WI38 (cell line): ENCODE results near the gene PARD3B.

Source experiments
- H3K4me3 ChIP-seq: 2 replicates; pipeline ENCODE4 v1.5.1; 2011; ENCODE audit warnings: low read depth, mild to moderate bottlenecking, control low read depth, low read length
- TF ChIP-seq, protein P1 (sequence below): IDR thresholded peaks from 2 replicates; pipeline ENCODE4 v1.5.1; 2012; ENCODE audit warnings: low read depth, mild to moderate bottlenecking, control low read depth, low read length

Gene PARD3B

DNA sequence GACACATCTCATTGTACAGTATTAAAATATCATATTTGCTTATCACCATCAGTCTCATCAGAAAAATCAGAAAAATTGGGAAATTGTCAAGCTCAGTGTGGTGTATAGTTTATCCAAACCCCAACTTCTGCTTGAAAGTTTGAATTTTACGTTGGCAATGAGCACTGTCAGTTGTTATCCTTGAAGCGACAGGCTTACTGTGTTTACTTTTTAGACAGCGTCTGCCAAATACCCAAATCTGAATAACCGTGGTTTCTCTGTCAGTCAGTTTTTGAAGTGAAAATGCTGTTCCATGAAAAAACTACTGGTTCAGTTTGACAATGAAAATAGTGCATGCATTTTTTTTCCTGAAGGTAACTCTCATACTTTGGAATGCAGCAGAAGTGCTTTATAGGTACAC, 70.2 kb downstream of the PARD3B start:
- TF ChIP-seq, protein P1, sequence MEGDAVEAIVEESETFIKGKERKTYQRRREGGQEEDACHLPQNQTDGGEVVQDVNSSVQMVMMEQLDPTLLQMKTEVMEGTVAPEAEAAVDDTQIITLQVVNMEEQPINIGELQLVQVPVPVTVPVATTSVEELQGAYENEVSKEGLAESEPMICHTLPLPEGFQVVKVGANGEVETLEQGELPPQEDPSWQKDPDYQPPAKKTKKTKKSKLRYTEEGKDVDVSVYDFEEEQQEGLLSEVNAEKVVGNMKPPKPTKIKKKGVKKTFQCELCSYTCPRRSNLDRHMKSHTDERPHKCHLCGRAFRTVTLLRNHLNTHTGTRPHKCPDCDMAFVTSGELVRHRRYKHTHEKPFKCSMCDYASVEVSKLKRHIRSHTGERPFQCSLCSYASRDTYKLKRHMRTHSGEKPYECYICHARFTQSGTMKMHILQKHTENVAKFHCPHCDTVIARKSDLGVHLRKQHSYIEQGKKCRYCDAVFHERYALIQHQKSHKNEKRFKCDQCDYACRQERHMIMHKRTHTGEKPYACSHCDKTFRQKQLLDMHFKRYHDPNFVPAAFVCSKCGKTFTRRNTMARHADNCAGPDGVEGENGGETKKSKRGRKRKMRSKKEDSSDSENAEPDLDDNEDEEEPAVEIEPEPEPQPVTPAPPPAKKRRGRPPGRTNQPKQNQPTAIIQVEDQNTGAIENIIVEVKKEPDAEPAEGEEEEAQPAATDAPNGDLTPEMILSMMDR, result no peak
- H3K4me3 ChIP-seq, result no peak overlapping the region

DNA sequence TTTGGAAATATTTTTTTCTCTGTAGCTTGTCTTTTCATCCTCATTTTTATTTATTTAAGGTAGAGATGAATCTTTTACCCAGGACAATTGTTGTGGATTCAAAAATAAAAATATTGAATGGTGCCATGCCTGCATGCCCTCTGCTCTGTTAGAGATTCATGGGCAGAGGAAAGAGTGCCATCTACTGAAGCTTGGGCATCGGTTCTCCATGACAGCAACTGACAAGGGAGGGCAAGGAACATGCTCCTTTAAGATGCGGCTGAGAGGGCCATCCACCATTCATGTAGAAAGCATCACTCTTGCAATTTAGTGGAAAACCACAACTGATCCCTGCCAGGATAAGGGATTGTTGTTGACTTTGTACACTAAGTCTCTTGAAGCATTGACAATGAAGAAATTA, 79.9 kb downstream of the PARD3B start:
- TF ChIP-seq, protein P1, result no peak

DNA sequence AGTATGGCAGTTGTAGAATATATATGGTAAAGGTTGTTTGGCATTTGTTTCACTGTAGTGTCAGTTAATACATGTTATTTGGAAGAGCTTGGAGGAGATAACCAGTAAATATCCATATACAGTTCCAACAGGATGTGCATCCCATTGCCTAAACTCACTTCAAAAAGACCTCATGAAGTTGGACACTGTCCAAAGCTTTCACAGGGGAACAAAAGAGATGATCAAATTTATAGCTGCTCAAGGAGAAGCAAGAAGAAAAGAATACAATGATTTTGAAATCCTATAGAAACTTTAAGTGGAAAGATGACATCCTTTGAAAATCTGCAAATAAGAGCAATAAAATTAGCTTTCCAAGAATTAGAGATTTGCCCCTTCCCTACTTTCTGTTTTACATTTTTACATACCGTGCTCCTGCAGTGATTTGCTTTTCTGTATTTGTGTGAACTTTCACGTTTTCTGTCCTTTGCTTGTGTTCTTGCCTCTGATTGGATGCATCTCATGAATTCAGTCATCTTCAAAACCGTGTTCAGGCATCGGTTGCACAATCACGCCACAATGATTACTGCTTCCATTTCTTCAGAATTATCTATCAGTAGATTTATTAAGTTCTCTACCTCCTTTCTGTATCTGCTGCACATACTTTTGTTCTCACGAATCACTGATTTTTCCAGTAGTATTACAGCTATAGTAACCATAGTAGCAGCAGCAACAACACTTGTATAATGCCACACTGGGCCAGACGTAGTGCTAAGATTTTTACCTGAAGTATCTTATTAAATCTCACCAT, 83.8 kb downstream of the PARD3B start:
- TF ChIP-seq, protein P1, result no peak

More for the DNA sequence above, 79.9 kb downstream of the PARD3B start:
- no peak overlapping the region for H3K4me3 ChIP-seq

DNA sequence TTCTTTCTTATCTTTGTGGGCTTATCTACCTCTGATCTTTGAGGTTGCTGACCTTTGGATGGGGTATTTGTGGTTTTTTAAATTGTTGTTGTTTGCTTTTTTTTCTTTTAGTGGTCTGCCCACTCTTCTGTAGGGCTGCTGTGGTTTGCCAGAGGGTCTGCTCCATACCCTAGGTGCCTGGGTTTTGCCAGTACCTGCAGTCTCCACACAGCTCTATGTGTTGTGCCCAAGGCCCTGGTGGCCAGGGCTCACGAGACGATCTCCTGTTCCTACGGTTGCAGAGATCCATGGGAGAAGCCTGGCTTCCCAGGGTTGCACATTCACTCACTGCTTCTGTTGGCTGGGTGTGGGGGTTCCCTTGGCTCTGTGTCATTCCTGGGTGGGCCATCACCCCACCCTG, 87.1 kb downstream of the PARD3B start:
- H3K4me3 ChIP-seq, result no peak overlapping the region
- TF ChIP-seq, protein P1, result no peak

More for the DNA sequence above, 83.8 kb downstream of the PARD3B start:
- H3K4me3 ChIP-seq, result no peak overlapping the region

DNA sequence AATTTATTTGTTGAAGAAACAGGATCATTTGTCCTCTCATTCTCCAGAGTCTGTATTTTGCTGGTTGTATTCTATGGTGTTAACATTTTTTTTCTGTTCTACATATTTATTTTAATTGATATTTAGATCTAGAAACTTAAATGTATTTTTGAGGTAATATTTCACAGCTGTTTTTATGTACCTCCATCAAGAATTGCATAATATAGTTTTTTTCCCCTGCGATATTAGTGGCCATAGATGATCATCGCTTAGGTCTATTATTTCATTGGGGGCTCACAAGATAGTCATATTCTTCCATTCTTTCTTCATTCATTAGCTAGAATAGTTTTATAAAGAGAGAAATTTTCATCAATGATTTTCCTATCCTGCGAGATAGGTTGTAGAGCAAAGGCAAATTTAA, 89.3 kb downstream of the PARD3B start:
- TF ChIP-seq, protein P1, result no peak
- H3K4me3 ChIP-seq, result no peak overlapping the region

DNA sequence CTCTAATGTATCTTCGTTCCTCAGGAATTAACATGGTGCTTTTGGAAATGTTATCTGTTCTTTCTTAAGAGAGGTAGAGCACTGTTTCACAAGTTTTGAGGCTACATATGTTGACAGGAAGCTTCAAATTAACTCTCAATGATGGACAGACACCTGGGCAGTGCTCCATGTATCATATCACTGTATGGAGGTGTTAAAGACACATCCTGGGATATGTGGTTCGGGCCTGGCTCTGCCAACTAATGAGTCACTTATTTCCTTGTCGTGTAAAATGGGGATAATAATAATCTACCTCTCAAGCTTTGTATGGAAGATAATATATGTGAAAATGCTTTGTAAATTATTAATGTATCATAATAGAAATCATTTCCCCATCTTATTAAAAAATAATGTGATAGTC, 90.2 kb downstream of the PARD3B start:
- no peak overlapping the region for H3K4me3 ChIP-seq
- TF ChIP-seq, protein P1, result no peak

DNA sequence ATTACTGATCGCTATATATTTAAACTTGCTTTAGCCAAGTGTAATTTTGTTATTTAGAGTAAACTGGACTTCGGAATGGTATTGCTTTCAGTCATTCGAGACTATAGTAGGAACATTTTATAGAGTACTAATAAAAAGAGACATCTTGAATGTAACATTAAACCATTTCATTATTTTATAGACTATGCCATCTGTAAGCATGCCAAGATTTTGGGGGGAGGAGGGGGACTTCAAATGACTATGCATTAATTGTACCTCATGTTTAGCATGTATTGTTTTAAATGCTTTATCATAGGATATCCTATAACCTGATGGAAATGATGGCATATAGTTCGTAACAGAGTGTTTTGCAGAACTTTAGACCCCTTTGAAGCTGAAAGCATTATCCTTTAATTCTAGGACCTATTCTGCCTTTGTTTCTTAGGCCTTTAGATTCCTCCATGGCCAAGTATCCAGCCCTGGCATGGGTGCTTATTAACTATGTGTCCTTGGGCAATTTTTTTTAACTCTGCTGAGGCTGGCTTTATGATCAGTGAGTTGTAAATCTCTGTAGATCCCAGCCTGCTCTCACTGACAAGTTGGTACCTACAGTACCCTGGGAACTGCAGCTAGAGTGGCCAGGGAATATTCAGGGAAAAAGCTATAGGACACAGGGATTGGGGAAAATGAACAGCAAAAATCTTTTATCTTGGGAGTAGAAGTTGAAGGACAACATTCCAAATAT, 93.4 kb downstream of the PARD3B start:
- TF ChIP-seq, protein P1, result no peak
- no peak overlapping the region for H3K4me3 ChIP-seq
